Kidney epithelial cell (primary cell): ENCODE measurements around the gene SELENON. TPM values are rescaled to one million over a fixed set of nuclear protein-coding genes. Genes with fewer than 3 reads are reported as not detected.

Source experiments
- DNase-seq: peaks from one replicate; pipeline ENCODE4 v3.0.0-alpha.2; 2010; ENCODE audit warnings: low read depth
- H3K27me3 ChIP-seq: 2 replicates; pipeline ENCODE4 v1.6.0; 2011; ENCODE audit warnings: low read length; ENCODE audit not compliant: control insufficient read depth, insufficient read depth
- H3K36me3 ChIP-seq: 2 replicates; pipeline ENCODE4 v1.5.1; 2011; ENCODE audit warnings: low read length; ENCODE audit not compliant: control insufficient read depth, insufficient read depth
- H3K4me3 ChIP-seq: 2 replicates; pipeline ENCODE4 v1.5.1; 2011; ENCODE audit warnings: low read depth, mild to moderate bottlenecking, control low read depth, low read length
- total RNA-seq: library from RNA; depleted of rRNA; stranded (reverse); fragments of >200 nt; gene quantifications from 2 replicates; pipeline ENCODE4 v1.2.3, GENCODE V29; 2015
- TF ChIP-seq, protein P1 (sequence below): IDR thresholded peaks from 2 replicates; pipeline ENCODE4 v1.5.1; 2011; ENCODE audit warnings: mild to moderate bottlenecking, moderate library complexity, low read length, control low read depth, inconsistent platforms; ENCODE audit not compliant: insufficient read depth, poor library complexity, severe bottlenecking

Gene SELENON
- total RNA-seq, 1 donor from 2014 or later: 50.8 TPM

DNA sequence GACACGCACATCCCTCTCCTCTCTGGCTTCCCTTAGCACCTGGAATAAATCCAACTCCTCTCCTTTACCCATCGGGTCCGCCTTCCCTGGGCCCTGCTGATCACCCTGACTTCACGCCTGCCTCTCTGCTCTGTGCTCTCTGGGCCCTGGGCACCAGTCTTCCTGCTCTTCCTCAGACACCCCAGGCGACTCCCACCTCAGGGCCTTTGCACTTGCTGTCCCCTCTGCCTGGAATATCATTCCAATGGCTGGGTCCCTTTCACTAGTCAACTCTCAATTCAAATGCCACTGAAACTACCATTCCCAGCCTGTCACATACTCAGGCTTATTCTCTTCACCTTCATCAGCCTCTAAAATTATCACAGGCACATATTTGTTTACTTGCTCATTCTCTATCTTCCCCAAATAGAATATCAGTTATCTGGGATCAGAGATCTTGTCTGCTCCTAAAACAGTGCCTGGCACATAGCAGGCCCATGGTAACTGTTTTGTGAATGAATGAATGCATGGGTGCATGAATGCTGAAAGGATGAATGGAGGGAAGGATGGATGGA, 27.2 kb upstream of the SELENON start:
- Histone ChIP-seq H3K4me3 (no peak overlapping the region), H3K36me3 (no peaks in the 10 kb centered on the region), H3K27me3 (no peaks in the 10 kb centered on the region)
- no peak for DNase-seq
- TF ChIP-seq, protein P1, sequence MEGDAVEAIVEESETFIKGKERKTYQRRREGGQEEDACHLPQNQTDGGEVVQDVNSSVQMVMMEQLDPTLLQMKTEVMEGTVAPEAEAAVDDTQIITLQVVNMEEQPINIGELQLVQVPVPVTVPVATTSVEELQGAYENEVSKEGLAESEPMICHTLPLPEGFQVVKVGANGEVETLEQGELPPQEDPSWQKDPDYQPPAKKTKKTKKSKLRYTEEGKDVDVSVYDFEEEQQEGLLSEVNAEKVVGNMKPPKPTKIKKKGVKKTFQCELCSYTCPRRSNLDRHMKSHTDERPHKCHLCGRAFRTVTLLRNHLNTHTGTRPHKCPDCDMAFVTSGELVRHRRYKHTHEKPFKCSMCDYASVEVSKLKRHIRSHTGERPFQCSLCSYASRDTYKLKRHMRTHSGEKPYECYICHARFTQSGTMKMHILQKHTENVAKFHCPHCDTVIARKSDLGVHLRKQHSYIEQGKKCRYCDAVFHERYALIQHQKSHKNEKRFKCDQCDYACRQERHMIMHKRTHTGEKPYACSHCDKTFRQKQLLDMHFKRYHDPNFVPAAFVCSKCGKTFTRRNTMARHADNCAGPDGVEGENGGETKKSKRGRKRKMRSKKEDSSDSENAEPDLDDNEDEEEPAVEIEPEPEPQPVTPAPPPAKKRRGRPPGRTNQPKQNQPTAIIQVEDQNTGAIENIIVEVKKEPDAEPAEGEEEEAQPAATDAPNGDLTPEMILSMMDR: no peak

DNA sequence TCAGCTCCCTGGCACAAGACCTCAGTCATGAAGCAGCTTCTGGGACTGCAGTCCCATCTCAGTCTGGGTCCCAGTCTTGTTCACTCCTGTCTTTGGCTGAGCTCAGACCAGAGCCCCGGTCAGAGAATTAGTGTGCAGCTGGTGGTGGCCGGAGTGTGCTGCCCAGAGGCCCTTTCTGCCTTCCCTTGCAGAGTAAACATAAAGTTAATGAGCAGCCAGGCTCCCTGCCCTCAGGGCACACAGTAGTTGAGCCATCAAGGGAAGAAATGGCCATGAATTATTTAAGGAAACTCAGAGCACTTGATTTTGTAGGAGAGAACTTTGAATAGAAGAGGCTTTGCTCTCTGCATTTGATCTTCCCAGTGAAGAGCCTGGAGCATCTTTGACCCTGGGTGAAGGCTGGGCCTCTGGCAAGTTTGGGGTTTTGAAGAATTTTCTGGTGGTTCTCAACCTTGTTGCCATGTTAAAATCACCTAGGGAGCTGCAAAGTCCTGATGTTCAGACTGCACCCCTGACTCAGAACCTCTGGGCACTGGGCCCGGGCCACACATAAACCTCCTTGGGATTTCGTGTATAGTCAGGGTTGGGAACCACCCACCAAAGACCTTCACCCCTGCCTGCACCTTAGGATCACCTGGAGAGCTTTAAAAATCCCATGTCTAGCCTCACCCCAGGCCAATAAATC, 26.4 kb upstream of the SELENON start:
- no peaks in the 10 kb centered on the region for H3K36me3 ChIP-seq
- H3K27me3 ChIP-seq: no peaks in the 10 kb centered on the region
- H3K4me3 ChIP-seq: no peak overlapping the region
- TF ChIP-seq, protein P1: no peak
- peak; percentile 63 for DNase-seq

DNA sequence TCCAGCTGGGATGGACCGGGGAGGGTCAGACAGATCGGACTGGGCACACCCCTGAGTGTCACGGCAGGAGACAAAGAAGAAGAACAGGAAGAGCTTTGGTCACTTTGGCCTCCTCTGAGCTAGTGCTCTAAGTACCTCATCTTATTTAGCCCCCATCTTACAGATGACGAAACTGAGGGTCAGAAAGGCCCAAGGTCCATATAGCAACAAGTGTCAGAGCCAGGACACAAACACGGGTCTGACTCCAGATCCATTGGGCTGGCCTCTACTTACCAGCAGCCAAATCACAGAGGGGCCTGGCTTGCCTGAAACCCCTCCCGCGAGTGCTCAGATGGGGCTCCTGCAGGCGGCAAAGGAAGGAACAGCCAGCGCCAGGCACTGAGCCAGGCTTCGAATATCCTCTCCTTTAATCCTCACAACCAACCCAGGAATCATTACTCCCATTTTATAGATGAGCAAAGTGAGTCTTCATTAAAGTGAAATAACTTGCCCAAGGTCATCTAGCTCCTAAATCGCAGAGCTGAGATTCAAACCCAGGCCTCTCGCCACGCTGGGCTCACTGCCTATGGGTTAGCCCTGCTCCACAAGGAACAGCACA, 25.7 kb upstream of the SELENON start:
- no peak overlapping the region for H3K4me3 ChIP-seq
- no peaks in the 10 kb centered on the region for H3K36me3 ChIP-seq
- no peaks in the 10 kb centered on the region for H3K27me3 ChIP-seq
- no peak for DNase-seq
- TF ChIP-seq, protein P1: no peak

DNA sequence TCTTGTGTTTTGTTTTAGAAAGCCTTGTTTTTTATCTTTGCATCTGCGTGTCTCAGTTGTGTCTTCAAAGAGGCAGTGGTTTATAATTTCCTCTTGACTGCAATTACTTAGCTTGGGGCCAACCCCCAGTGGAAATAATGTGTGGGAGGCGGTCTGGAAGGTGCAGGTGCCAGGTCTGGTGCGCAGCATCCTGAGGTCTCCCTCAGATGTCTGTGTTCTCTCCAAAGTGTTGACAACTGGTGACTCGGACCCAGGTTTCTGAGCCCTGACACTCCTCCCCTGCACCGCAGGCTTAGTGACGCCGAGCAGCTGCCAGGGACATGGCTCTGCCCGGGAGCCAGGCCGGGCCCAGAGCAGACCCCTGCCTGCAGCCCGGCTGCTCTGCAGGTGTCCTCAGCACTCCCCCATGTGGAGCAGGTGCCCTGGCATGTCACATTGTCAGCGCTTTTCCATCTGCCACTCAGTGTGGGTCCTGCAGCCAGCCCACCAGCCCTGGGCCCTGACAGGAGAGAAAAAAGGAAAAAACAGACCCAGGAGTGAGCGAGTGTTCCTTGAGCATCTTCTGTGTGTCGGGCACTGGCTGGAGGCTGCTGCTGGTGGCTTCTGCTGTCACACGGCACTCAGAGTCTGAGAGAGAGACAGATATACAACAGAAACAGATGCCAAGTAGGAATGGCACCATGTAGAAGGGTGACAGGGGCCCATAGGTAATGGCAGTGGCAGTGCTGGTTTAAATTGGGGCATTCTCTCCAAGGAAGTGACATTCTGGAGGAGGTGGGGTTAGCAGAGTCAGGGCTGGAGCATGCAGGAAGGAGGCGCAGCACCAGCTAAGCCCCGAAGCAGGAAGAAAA, 24.8 kb upstream of the SELENON start:
- H3K36me3 ChIP-seq: no peaks in the 10 kb centered on the region
- TF ChIP-seq, protein P1: peak; percentile 9
- no peak for DNase-seq
- no peak overlapping the region for H3K4me3 ChIP-seq
- H3K27me3 ChIP-seq: no peaks in the 10 kb centered on the region

DNA sequence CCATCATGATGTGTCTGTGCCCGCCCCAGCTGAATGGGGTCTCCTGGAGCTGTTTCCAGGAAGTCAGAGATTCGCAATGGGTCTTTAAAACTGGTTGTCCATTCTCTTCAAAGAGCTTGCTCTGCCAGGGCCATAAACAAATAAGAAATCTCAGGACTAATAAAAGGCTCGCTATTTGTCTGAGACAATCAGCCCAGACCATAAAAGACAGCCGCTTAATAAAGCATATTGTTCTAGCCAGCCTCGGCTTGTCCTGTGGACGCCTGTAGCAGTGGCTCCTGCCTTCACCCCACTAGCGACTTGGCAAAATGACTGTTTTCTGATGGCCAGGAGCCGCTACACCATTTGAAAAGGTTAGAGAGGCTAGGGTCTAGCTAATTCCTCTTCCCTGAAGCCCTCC, 20.6 kb upstream of the SELENON start:
- Histone ChIP-seq H3K36me3 (no peaks in the 10 kb centered on the region), H3K4me3 (no peak overlapping the region), H3K27me3 (no peaks in the 10 kb centered on the region)
- DNase-seq: no peak
- TF ChIP-seq, protein P1: no peak
